ENCODE results near the gene IGF2BP2.

GRCh38 chr3:185733980-185734724 lies 90.7 kb downstream of the IGF2BP2 start:
- TF ChIP-seq POLR2A (IDR thresholded peaks at IDR 0.05; ENCODE audit: low read length), result no peak
- no peak for TF ChIP-seq GATA1 (IDR thresholded peaks at IDR 0.05; ENCODE audit: low read depth, low read length)
